Stomach (tissue), 9 donors: ENCODE data around the gene CTDP1. TPM values are rescaled to one million over a fixed set of nuclear protein-coding genes. Genes with fewer than 3 reads are reported as not detected.

ENCODE experiments used
- DNase-seq, 2 donors: peaks; one replicate each; pipeline versions ENCODE4 v3.0.0 to v3.0.0-alpha.2; 2013 to 2019
- H3K27ac ChIP-seq, 5 donors: fragments of 200-600 bp in 4 of 5; sonication (generic) in 4 of 5; one replicate each; pipeline ENCODE4 v1.5.1; 2013 to 2019; ENCODE audit warnings: mild to moderate bottlenecking in 1 of 5, moderate library complexity in 1 of 5
- H3K27me3 ChIP-seq, 3 donors: fragments of 200-600 bp; sonication (generic); one replicate each; pipeline ENCODE4 v1.5.1; 2017 to 2019; ENCODE audit warnings: mixed run types in 1 of 3
- H3K36me3 ChIP-seq, 4 donors: fragments of 200-600 bp; sonication (generic); 1 replicate in 3 of 4; 2 replicates in 1 of 4; pipeline ENCODE4 v1.5.1; 2016 to 2019
- H3K4me1 ChIP-seq, 4 donors: fragments of 200-600 bp; sonication (generic); one replicate each; pipeline ENCODE4 v1.5.1; 2016 to 2019
- H3K4me3 ChIP-seq, 4 donors: fragments of 200-600 bp; sonication (generic) in 3 of 4; one replicate each; pipeline ENCODE4 v1.5.1; 2016 to 2019; ENCODE audit warnings: mild to moderate bottlenecking in 1 of 4
- H3K9me3 ChIP-seq, 4 donors: fragments of 200-600 bp; sonication (generic); one replicate each; pipeline ENCODE4 v1.5.1; 2016 to 2019
- EP300 ChIP-seq: sonication (generic); formaldehyde crosslinking; IDR thresholded peaks from one replicate; pipeline ENCODE4 v1.6.1; 2017; ENCODE audit warnings: antibody characterized with exemption
- POLR2A ChIP-seq, 4 donors: fragments of 450-650 bp; IDR thresholded peaks; one replicate each; pipeline ENCODE4 v1.6.1; 2016; ENCODE audit warnings: antibody characterized with exemption in 4 of 4, control low read depth in 2 of 4, mild to moderate bottlenecking in 1 of 4, moderate library complexity in 1 of 4
- POLR2AphosphoS5 ChIP-seq, 3 donors: sonication (generic); formaldehyde crosslinking; IDR thresholded peaks; one replicate each; pipeline ENCODE4 v1.6.1; 2016; ENCODE audit warnings: antibody characterized with exemption in 3 of 3
- WGBS, 5 donors: extraction: QIAGEN DNeasy Blood & Tissue Kit in 3 of 5; methylation state at CpG; one replicate each; pipeline versions ENCODE4 v1.1.5 to v1.1.7; 2013 to 2018; 5-methylcytosine and 5-hydroxymethylcytosine counted together
- intact Hi-C: fragments of 100-400 bp; cut with DNase I; formaldehyde crosslinking; loops from one replicate; pipeline ENCODE4 v1.15.1; 2023; ENCODE audit warnings: low total_unique reads
- polyA plus RNA-seq, 3 donors: library from polyadenylated mRNA; stranded (reverse); fragments of 200-250 nt; gene quantifications; one replicate each; pipeline ENCODE4 v1.2.3, GENCODE V29; 2013
- total RNA-seq, 5 donors: library from RNA; depleted of rRNA; stranded (reverse); fragments of >200 nt; gene quantifications; one replicate each; pipeline versions ENCODE4 v1.1.0 to v1.2.3, GENCODE V29; 2014 to 2016
- TF ChIP-seq, protein P1 (sequence below), 7 experiments: fragments of 450-650 bp in 4 of 7; fragments of 200-600 bp in 3 of 7; sonication (generic) in 3 of 7; IDR thresholded peaks; one replicate each; pipeline ENCODE4 v1.5.1; 2016 to 2019; ENCODE audit warnings: antibody characterized with exemption in 7 of 7, control low read depth in 2 of 7, mild to moderate bottlenecking in 1 of 7
- donor health status: healthy with polysubstance abuse.
- donor health status: Bipolar disorder and iron deficiency.
- donor health status: healthy.

Gene CTDP1
- total and polyA plus RNA-seq, 8 donors: 7.6 to 50.7 (median 16.8) TPM

DNA sequence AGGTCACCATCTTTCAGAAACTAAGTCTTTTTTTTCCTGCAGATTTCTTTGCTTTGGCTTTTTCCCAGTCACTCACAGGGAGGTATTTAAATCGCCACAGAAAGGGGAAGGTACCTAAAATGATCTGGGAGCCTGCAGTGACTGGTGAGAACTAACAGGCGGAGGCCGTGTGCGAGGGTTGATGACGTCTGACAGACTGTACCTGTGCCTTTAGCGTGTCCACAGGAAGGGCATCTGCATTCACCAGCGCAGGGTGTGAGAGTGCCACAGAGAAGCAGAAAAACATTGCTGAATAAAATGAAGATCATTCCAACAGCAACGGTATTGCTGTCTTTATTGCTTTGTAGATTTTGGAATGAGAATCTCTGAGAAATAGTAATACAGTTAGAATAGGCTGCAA lies 5.7 kb downstream of the CTDP1 start:
- Histone ChIP-seq H3K27ac (no peak overlapping the region), H3K4me1 (peaks cover 20 to 54% (median 39%) of the 10 kb centered on the region in 4 donors), H3K27me3 (no peaks in the 10 kb centered on the region), H3K4me3 (no peak overlapping the region), H3K36me3 (peaks cover 0 to 8% (median 7%) of the 10 kb centered on the region in 4 donors), H3K9me3 (no peaks in the 10 kb centered on the region)
- intact Hi-C loops: loop anchor here (10.0 kb wide), 1 partner anchor 270 kb away; the partner anchor contains the start of gene SLC66A2
- 75 to 82% (median 76%) methylated on average over 8 of the region's 8 CpGs for WGBS, 5 donors
- no peak for DNase-seq
- TF ChIP-seq POLR2AphosphoS5 (IDR thresholded peaks at IDR 0.05) (no peak), POLR2A (IDR thresholded peaks at IDR 0.05) (no peak), EP300 (no peak)
- TF ChIP-seq, protein P1, sequence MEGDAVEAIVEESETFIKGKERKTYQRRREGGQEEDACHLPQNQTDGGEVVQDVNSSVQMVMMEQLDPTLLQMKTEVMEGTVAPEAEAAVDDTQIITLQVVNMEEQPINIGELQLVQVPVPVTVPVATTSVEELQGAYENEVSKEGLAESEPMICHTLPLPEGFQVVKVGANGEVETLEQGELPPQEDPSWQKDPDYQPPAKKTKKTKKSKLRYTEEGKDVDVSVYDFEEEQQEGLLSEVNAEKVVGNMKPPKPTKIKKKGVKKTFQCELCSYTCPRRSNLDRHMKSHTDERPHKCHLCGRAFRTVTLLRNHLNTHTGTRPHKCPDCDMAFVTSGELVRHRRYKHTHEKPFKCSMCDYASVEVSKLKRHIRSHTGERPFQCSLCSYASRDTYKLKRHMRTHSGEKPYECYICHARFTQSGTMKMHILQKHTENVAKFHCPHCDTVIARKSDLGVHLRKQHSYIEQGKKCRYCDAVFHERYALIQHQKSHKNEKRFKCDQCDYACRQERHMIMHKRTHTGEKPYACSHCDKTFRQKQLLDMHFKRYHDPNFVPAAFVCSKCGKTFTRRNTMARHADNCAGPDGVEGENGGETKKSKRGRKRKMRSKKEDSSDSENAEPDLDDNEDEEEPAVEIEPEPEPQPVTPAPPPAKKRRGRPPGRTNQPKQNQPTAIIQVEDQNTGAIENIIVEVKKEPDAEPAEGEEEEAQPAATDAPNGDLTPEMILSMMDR (IDR thresholded peaks at IDR 0.05): no peak

DNA sequence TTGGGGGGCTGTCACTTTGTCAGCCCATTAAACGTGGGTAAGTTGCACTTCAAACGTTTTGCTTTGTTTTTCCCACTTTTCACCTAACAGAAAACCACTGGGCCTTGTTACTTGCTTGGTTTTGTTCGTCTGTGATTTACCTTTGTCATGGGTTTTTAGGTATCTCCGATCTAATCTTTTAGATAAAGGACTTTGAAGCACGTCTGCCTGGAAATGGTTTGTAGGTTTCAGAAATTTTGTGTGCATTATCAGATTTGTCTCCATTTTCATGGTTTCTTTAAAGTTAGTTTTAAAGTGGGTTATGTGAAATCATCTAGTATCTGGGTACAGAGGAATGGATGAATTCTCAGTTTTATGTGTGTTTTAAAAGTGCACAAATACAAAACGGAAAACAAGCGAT lies 6.4 kb downstream of the CTDP1 start:
- intact Hi-C loops: loop anchor here (10.0 kb wide), 1 partner anchor 269 kb away; the partner anchor contains the start of gene SLC66A2
- peaks cover 15 to 47% (median 35%) of the 10 kb centered on the region in 4 donors for H3K4me1 ChIP-seq
- DNase-seq: no peak
- no peaks in the 10 kb centered on the region for H3K9me3 ChIP-seq
- WGBS, 5 donors: 53 to 69% (median 67%) methylated on average over 7 of the region's 7 CpGs
- no peak overlapping the region for H3K4me3 ChIP-seq
- no peak overlapping the region for H3K27ac ChIP-seq
- no peaks in the 10 kb centered on the region for H3K27me3 ChIP-seq
- H3K36me3 ChIP-seq: peaks cover 0 to 8% (median 7%) of the 10 kb centered on the region in 4 donors
- TF ChIP-seq EP300 (no peak), POLR2AphosphoS5 (IDR thresholded peaks at IDR 0.05) (no peak), POLR2A (IDR thresholded peaks at IDR 0.05) (no peak)
- TF ChIP-seq, protein P1 (IDR thresholded peaks at IDR 0.05): no peak

DNA sequence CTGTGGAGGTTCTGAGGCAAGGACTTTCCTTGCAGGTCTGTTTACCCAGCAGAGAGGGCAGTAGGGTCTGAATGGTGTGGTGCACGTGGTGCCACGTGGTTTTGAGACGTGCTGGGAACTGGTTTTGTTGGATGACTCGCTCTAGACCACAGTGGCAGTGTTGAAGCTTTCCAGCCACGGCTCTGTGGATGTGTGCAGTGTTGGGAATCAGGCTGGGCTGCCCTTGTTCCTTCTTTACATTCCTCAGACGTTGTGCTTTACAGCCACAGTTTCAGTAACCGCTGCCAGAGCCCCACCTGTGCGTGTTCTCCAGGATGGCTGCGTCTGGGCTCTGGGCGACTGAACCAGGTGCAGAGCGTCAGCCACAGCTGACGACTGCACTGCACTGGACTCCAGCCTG lies 8.2 kb downstream of the CTDP1 start:
- H3K36me3 ChIP-seq: peaks cover 0 to 7% (median 1%) of the 10 kb centered on the region in 4 donors
- intact Hi-C loops: loop anchor here (10.0 kb wide), 1 partner anchor 267 kb away; the partner anchor contains the start of gene SLC66A2
- 65 to 77% (median 68%) methylated on average over 10 to 12 of the region's 12 CpGs for WGBS, 5 donors
- H3K27ac ChIP-seq: no peak overlapping the region
- TF ChIP-seq, protein P1 (IDR thresholded peaks at IDR 0.05): no peak
- no peak for TF ChIP-seq EP300
- TF ChIP-seq POLR2AphosphoS5 (IDR thresholded peaks at IDR 0.05): no peak
- TF ChIP-seq POLR2A (IDR thresholded peaks at IDR 0.05): no peak
- peaks cover 0 to 28% (median 21%) of the 10 kb centered on the region in 4 donors for H3K4me1 ChIP-seq
- no peaks in the 10 kb centered on the region for H3K27me3 ChIP-seq
- no peak overlapping the region for H3K4me3 ChIP-seq
- no peaks in the 10 kb centered on the region for H3K9me3 ChIP-seq
- no peak for DNase-seq

DNA sequence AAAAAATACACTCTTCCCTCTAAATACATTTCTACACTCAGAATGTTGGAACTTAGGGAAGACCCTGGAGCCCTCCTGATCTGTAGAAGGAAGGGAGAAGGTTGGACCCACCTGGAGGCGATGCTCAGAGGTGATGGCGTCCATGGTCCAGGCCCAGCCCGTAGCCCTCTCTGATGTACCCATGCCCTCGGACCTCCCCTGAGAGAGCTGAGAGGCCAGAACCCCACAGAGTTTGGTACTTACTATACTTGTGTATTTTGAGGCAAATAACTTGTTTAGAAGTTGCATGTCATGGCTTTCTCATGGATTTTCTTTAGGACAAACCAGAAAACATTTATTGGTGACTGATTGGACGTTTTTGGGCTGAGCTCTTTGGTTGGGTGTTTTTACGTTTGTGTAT lies 10.5 kb downstream of the CTDP1 start:
- peaks cover 0 to 3% (median under 1%) of the 10 kb centered on the region in 4 donors for H3K36me3 ChIP-seq
- no peak overlapping the region for H3K4me3 ChIP-seq
- peaks cover 0 to 9% (median 8%) of the 10 kb centered on the region in 4 donors for H3K4me1 ChIP-seq
- no peaks in the 10 kb centered on the region for H3K27me3 ChIP-seq
- WGBS, 5 donors: 89 to 91% (median 90%) methylated on average over 6 of the region's 6 CpGs
- no peaks in the 10 kb centered on the region for H3K9me3 ChIP-seq
- intact Hi-C loops: no loop called here
- no peak for DNase-seq
- TF ChIP-seq EP300: no peak
- TF ChIP-seq POLR2A (IDR thresholded peaks at IDR 0.05): no peak
- TF ChIP-seq, protein P1 (IDR thresholded peaks at IDR 0.05): no peak
- no peak for TF ChIP-seq POLR2AphosphoS5 (IDR thresholded peaks at IDR 0.05)
- H3K27ac ChIP-seq: no peak overlapping the region
